ENCODE data around the gene RNF13.

DNA sequence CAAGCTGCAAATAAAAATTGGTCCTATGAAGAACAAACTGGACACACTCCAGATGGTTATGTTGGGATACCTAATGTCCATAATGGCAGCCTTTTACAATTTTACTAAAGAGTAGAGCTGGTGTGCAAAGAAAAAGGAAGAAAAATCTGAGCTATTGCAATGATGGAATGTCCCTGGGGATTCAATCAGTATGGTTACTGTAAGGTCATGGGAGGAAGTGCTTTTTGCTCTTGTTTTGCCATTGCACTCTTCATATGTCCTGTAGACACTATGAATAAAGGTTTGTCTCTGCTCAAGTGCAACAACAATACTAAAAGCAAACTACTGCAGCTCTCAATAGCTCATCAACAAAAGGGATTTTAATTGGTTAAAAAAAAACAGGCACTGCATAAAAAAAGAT is 152.3 kb downstream of the RNF13 start:
- TF ChIP-seq TAF1 (IDR thresholded peaks at IDR 0.05; ENCODE audit: borderline replicate concordance, insufficient read depth, low read length) = no peak
- TF ChIP-seq, protein P1, sequence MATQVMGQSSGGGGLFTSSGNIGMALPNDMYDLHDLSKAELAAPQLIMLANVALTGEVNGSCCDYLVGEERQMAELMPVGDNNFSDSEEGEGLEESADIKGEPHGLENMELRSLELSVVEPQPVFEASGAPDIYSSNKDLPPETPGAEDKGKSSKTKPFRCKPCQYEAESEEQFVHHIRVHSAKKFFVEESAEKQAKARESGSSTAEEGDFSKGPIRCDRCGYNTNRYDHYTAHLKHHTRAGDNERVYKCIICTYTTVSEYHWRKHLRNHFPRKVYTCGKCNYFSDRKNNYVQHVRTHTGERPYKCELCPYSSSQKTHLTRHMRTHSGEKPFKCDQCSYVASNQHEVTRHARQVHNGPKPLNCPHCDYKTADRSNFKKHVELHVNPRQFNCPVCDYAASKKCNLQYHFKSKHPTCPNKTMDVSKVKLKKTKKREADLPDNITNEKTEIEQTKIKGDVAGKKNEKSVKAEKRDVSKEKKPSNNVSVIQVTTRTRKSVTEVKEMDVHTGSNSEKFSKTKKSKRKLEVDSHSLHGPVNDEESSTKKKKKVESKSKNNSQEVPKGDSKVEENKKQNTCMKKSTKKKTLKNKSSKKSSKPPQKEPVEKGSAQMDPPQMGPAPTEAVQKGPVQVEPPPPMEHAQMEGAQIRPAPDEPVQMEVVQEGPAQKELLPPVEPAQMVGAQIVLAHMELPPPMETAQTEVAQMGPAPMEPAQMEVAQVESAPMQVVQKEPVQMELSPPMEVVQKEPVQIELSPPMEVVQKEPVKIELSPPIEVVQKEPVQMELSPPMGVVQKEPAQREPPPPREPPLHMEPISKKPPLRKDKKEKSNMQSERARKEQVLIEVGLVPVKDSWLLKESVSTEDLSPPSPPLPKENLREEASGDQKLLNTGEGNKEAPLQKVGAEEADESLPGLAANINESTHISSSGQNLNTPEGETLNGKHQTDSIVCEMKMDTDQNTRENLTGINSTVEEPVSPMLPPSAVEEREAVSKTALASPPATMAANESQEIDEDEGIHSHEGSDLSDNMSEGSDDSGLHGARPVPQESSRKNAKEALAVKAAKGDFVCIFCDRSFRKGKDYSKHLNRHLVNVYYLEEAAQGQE (IDR thresholded peaks at IDR 0.05; ENCODE audit: insufficient read depth in 1 of 2, low read depth in 2 of 2, low read length in 2 of 2) = no peak
- TF ChIP-seq POLR2AphosphoS5 (IDR thresholded peaks at IDR 0.05; ENCODE audit: low read depth, low read length) = no peak
